NCI-H1436 (cell line): ENCODE data around the gene XBP1.
"Not testable (repeated sequence)": the region's sequence is repeated elsewhere in the genome, so short reads cannot be mapped to it uniquely, and the experiment has no call there.

Source experiments
- DNase-seq: peaks from one replicate; lab custom pipeline; 2025; lab: John Stamatoyannopoulos, UW

Gene XBP1

GRCh38 chr22:28800308-28801041 lies at the start of gene XBP1:
Gene XBP1, minus strand, starts transcription at chr22:28800569.
- DNase-seq: peak; percentile 82

GRCh38 chr22:28846994-28847393 lies 46.6 kb upstream of the XBP1 start:
- no peak for DNase-seq

GRCh38 chr22:28844277-28844676 lies 43.9 kb upstream of the XBP1 start:
- DNase-seq: not testable (repeated sequence)

- DNase-seq: no peak
Observed at GRCh38 chr22:28843633-28844032, 43.3 kb upstream of the XBP1 start.

GRCh38 chr22:28841111-28841510 lies 40.7 kb upstream of the XBP1 start:
- no peak for DNase-seq

- DNase-seq: no peak
Observed at GRCh38 chr22:28838971-28839370, 38.6 kb upstream of the XBP1 start.

- DNase-seq: peak; percentile 55
Observed at GRCh38 chr22:28837640-28838039, 37.3 kb upstream of the XBP1 start.

- no peak for DNase-seq
Observed at GRCh38 chr22:28835630-28836189, 35.3 kb upstream of the XBP1 start.

- no peak for DNase-seq
Observed at GRCh38 chr22:28833276-28833923, 33.0 kb upstream of the XBP1 start.

- DNase-seq: no peak
Observed at GRCh38 chr22:28832731-28833130, 32.4 kb upstream of the XBP1 start.

GRCh38 chr22:28831140-28832072 lies 31.0 kb upstream of the XBP1 start:
- no peak for DNase-seq

- DNase-seq: no peak
Observed at GRCh38 chr22:28830441-28830840, 30.1 kb upstream of the XBP1 start.

- peak; percentile 71 for DNase-seq
Observed at GRCh38 chr22:28829358-28830181, 29.2 kb upstream of the XBP1 start.

- DNase-seq: no peak
Observed at GRCh38 chr22:28826921-28827320, 26.6 kb upstream of the XBP1 start.

GRCh38 chr22:28826430-28826829 lies 26.1 kb upstream of the XBP1 start:
- DNase-seq: not testable (repeated sequence)

GRCh38 chr22:28824455-28824854 lies 24.1 kb upstream of the XBP1 start:
- not testable (repeated sequence) for DNase-seq

- peak; percentile 49 for DNase-seq
Observed at GRCh38 chr22:28822930-28823551, 22.7 kb upstream of the XBP1 start.

GRCh38 chr22:28821452-28821851 lies 21.1 kb upstream of the XBP1 start:
- no peak for DNase-seq

- DNase-seq: no peak
Observed at GRCh38 chr22:28820885-28821284, 20.5 kb upstream of the XBP1 start.

GRCh38 chr22:28819253-28820096 lies 19.1 kb upstream of the XBP1 start:
- DNase-seq: no peak
